Adipocyte (in vitro differentiated cells): ENCODE data around the gene PHC2.

Source experiments
- DNase-seq: peaks from one replicate; pipeline ENCODE4 v3.0.0-alpha.2; 2015; ENCODE audit warnings: low read depth
- H3K27me3 ChIP-seq: replicated peaks from 2 replicates; pipeline ENCODE4 v1.7.0; 2013; ENCODE audit warnings: mild to moderate bottlenecking, low read length, moderate library complexity; ENCODE audit not compliant: control insufficient read depth, insufficient read depth
- H3K36me3 ChIP-seq: 2 replicates; pipeline ENCODE4 v1.7.0; 2013; ENCODE audit warnings: low read length, mild to moderate bottlenecking, moderate library complexity; ENCODE audit not compliant: control insufficient read depth, insufficient read depth, severe bottlenecking
- H3K4me1 ChIP-seq: 2 replicates; pipeline ENCODE4 v1.7.0; 2013; ENCODE audit warnings: mild to moderate bottlenecking, low read length, moderate library complexity; ENCODE audit not compliant: control insufficient read depth, insufficient read depth
- H3K4me3 ChIP-seq: 2 replicates; pipeline ENCODE4 v1.7.0; 2013; ENCODE audit warnings: mild to moderate bottlenecking, low read length, moderate library complexity
- H3K9ac ChIP-seq: 2 replicates; pipeline ENCODE4 v1.7.0; 2013; ENCODE audit warnings: mild to moderate bottlenecking, low read length, moderate library complexity
- H3K9me3 ChIP-seq: 2 replicates; pipeline ENCODE4 v1.7.0; 2013; ENCODE audit warnings: mild to moderate bottlenecking, low read length, moderate library complexity; ENCODE audit not compliant: control insufficient read depth

PHC2 gene

GRCh38 chr1:33385251-33385650 lies 45.6 kb downstream of the PHC2 start:
- Histone ChIP-seq H3K4me3 (no peak overlapping the region), H3K27me3 (no peaks in the 10 kb centered on the region), H3K9me3 (no peaks in the 10 kb centered on the region), H3K36me3 (no peaks in the 10 kb centered on the region), H3K4me1 (peaks cover 79% of the 10 kb centered on the region), H3K9ac (no peak overlapping the region)
- no peak for DNase-seq

- Histone ChIP-seq H3K4me1 (peaks cover 77% of the 10 kb centered on the region), H3K27me3 (no peaks in the 10 kb centered on the region), H3K4me3 (no peak overlapping the region), H3K9ac (no peak overlapping the region), H3K36me3 (no peaks in the 10 kb centered on the region), H3K9me3 (no peaks in the 10 kb centered on the region)
- DNase-seq, result peak; percentile 59
These were observed 46.7 kb downstream of the PHC2 start for GRCh38 chr1:33384040-33384812.

GRCh38 chr1:33383489-33383888 lies 47.4 kb downstream of the PHC2 start:
- no peaks in the 10 kb centered on the region for H3K9me3 ChIP-seq
- peaks cover 75% of the 10 kb centered on the region for H3K4me1 ChIP-seq
- no peak for DNase-seq
- no peak overlapping the region for H3K9ac ChIP-seq
- no peaks in the 10 kb centered on the region for H3K27me3 ChIP-seq
- H3K36me3 ChIP-seq, result no peaks in the 10 kb centered on the region
- no peak overlapping the region for H3K4me3 ChIP-seq

GRCh38 chr1:33382661-33383415 lies 48.1 kb downstream of the PHC2 start:
- Histone ChIP-seq H3K9ac (peak overlapping the region; percentile 65), H3K4me3 (no peak overlapping the region), H3K4me1 (peaks cover 78% of the 10 kb centered on the region), H3K9me3 (no peaks in the 10 kb centered on the region), H3K27me3 (no peaks in the 10 kb centered on the region), H3K36me3 (no peaks in the 10 kb centered on the region)
- DNase-seq, result no peak

DNA sequence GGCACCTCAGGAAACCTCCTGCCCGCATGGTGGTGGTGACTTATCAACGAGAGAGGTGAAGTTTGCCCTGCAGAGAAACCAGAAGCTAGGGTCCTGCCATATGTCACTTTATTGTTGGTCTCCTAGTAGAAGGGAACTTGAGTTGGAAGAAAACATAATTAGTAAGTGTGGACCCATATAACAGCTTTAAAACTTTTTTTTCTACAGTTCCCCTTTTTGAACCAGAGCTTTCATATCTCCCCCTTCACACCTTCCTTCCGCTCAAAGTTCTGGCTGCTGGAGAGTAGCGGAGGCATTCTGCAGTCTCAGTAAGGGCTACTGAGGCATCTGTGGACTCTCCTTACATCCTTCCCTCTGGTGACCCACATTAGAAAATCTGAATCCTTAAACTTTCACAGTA lies 48.9 kb downstream of the PHC2 start:
- peaks cover 78% of the 10 kb centered on the region for H3K4me1 ChIP-seq
- no peaks in the 10 kb centered on the region for H3K27me3 ChIP-seq
- H3K36me3 ChIP-seq, result no peaks in the 10 kb centered on the region
- no peaks in the 10 kb centered on the region for H3K9me3 ChIP-seq
- H3K4me3 ChIP-seq, result no peak overlapping the region
- no peak for DNase-seq
- H3K9ac ChIP-seq, result peak overlapping the region; percentile 65

DNA sequence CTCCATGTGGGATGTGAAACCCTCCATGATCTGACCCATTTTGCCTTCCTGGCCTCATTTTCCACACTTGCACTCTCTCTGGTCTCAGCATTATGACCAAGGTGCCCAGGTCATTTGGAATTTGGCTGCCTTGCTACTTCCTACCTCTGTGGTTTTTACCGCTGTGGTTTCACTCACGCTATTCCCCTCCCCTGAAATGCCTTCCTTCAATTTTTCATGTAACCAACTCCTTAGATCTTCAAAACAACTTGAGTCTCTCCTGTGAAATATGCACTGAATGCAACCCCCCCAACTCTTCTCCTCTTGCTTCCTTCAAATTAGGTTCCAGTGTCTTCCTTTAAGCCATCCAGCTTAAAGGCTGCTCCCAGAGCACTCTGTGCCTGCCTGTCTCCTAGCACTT lies 50.1 kb downstream of the PHC2 start:
- no peak for DNase-seq
- H3K4me3 ChIP-seq, result no peak overlapping the region
- H3K9ac ChIP-seq, result peak overlapping the region; percentile 62
- peaks cover 77% of the 10 kb centered on the region for H3K4me1 ChIP-seq
- no peaks in the 10 kb centered on the region for H3K9me3 ChIP-seq
- no peaks in the 10 kb centered on the region for H3K36me3 ChIP-seq
- H3K27me3 ChIP-seq, result no peaks in the 10 kb centered on the region

- Histone ChIP-seq H3K36me3 (no peaks in the 10 kb centered on the region), H3K4me3 (peak overlapping the region; percentile 20), H3K4me1 (peaks cover 76% of the 10 kb centered on the region), H3K9me3 (no peaks in the 10 kb centered on the region), H3K27me3 (no peaks in the 10 kb centered on the region), H3K9ac (peak overlapping the region; percentile 78)
- DNase-seq, result peak; percentile 51
These were observed 51.1 kb downstream of the PHC2 start for GRCh38 chr1:33379631-33380354.

DNA sequence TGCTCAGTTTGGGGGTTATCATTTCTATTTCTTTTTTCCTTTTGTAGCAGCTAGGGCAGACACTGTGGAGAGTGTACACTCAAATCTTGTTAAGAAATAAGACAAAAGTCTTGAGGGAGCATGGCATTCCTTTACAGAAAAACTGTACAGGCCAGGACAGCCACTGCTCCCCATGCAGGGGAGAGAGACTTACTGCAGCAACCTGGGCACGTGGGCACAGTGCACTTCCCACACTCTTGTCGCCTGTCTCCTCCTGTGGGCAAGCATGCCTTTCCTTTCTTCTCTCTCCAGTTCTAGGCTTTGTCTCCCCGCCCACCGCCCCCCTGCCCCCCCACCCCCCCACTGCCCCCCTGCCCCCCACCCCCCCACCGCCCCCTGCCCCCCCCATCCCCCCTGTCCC lies 51.9 kb downstream of the PHC2 start:
- Histone ChIP-seq H3K4me3 (no peak overlapping the region), H3K9me3 (no peaks in the 10 kb centered on the region), H3K9ac (peak overlapping the region; percentile 65), H3K4me1 (peaks cover 76% of the 10 kb centered on the region), H3K36me3 (peaks cover 3% of the 10 kb centered on the region), H3K27me3 (no peaks in the 10 kb centered on the region)
- DNase-seq, result no peak

DNA sequence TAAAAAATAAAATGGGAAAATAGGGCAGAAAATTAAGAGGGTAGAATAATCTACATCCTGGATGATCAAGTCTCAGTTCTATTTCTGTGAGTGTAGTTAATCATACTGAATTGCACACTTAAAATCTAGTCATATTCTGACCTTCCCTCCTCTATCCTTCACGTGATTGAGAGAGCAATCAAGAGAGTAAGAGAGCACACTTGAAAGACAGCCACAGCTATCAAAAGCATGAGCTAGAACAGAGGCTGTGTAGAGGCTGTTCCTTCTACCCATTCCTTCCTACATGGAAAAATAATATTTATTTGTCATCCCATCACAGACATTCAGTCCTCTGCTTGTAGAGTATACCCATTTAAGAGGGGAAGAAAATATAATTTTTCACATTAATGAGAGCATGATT lies 52.4 kb downstream of the PHC2 start:
- peak overlapping the region; percentile 65 for H3K9ac ChIP-seq
- no peak overlapping the region for H3K4me3 ChIP-seq
- peaks cover 4% of the 10 kb centered on the region for H3K36me3 ChIP-seq
- no peaks in the 10 kb centered on the region for H3K27me3 ChIP-seq
- DNase-seq, result no peak
- H3K9me3 ChIP-seq, result no peaks in the 10 kb centered on the region
- H3K4me1 ChIP-seq, result peaks cover 76% of the 10 kb centered on the region

DNA sequence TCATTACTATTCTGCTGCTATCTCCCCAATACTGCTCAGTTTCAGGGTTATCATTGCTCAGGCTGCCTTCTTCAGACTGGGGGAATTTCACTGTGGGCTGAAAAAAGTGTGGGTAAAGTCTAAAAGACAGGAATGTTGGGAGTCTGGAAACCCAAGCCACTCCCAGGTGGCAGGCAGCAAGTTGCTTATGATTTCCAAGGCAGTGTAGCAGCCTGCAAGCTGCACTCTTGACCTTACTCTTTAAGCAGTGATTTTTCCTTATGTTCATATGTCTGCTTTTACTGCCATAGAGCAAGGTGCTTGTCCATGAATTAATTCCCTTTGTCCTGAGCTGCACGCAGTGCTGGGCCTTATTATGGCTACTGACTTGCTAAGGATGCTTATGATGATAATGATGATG lies 53.1 kb downstream of the PHC2 start:
- peak overlapping the region; percentile 65 for H3K9ac ChIP-seq
- no peak overlapping the region for H3K4me3 ChIP-seq
- peaks cover 4% of the 10 kb centered on the region for H3K36me3 ChIP-seq
- H3K9me3 ChIP-seq, result no peaks in the 10 kb centered on the region
- DNase-seq, result no peak
- H3K27me3 ChIP-seq, result no peaks in the 10 kb centered on the region
- H3K4me1 ChIP-seq, result peaks cover 70% of the 10 kb centered on the region

DNA sequence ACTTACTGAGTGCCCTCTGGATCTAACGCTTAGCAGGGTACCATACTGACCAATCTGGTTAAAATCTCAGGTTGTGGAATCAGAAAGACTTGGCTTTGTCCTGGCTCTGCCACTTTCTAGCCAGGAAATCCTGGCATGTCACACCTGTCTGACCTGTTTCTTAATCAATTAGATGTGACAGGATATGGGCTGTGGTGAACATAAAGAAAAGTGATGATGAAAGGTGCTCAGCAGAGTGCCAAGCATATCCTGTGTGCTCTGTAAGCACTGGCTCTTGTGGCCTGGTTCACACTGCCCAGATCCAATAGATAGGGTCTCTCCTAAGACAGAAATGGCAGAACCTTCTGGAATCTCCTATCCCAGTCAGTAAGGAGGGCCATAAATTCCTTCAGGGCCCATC lies 53.9 kb downstream of the PHC2 start:
- H3K36me3 ChIP-seq, result peaks cover 6% of the 10 kb centered on the region
- H3K9me3 ChIP-seq, result no peaks in the 10 kb centered on the region
- no peak overlapping the region for H3K4me3 ChIP-seq
- no peak for DNase-seq
- H3K4me1 ChIP-seq, result peaks cover 63% of the 10 kb centered on the region
- peak overlapping the region; percentile 17 for H3K9ac ChIP-seq
- no peaks in the 10 kb centered on the region for H3K27me3 ChIP-seq
